Type B pancreatic cell (in vitro differentiated cells): ENCODE measurements around the gene KRTAP4-1. TPM values are rescaled to one million over a fixed set of nuclear protein-coding genes. Genes with fewer than 3 reads are reported as not detected.

ENCODE experiments used
- DNase-seq: peaks from one replicate; pipeline ENCODE4 v3.0.0; 2021; ENCODE audit warnings: mixed read lengths; ENCODE audit not compliant: unreplicated experiment; ENCODE audit errors: extremely low spot score
- H3K27ac Mint-ChIP-seq: 2 replicates; pipeline ENCODE4 v1.8.0; 2021; ENCODE audit warnings: mild to moderate bottlenecking, mixed read lengths
- H3K27me3 Mint-ChIP-seq: 2 replicates; pipeline ENCODE4 v1.8.0; 2021; ENCODE audit warnings: mixed read lengths
- H3K36me3 Mint-ChIP-seq: 2 replicates; pipeline ENCODE4 v1.8.0; 2021; ENCODE audit warnings: mixed read lengths
- H3K4me1 Mint-ChIP-seq: one replicate; pipeline ENCODE4 v1.8.0; 2021; ENCODE audit warnings: mixed read lengths; ENCODE audit not compliant: unreplicated experiment
- H3K4me3 Mint-ChIP-seq: 2 replicates; pipeline ENCODE4 v1.8.0; 2021; ENCODE audit warnings: mild to moderate bottlenecking, mixed read lengths
- H3K9me3 Mint-ChIP-seq: 2 replicates; pipeline ENCODE4 v1.8.0; 2021; ENCODE audit warnings: mixed read lengths
- CTCF ChIP-seq: fragments of 200-600 bp; sonication (generic); conservative IDR thresholded peaks from 2 replicates; pipeline ENCODE4 v1.5.0; 2021; ENCODE audit warnings: antibody characterized with exemption, mild to moderate bottlenecking
- total RNA-seq: library from RNA; stranded (reverse); gene quantifications from 2 replicates; pipeline ENCODE4 v1.2.1, GENCODE V29; 2021; ENCODE audit warnings: low replicate concordance

KRTAP4-1 gene
- total RNA-seq, 1 donor from 2014 or later: not detected

GRCh38 chr17:41178341-41178740, 6.4 kb downstream of the KRTAP4-1 start:
- Mint-ChIP-seq H3K36me3 (no peaks in the 10 kb centered on the region), H3K27me3 (peaks cover 6% of the 10 kb centered on the region), H3K4me1 (no peaks in the 10 kb centered on the region), H3K4me3 (no peak overlapping the region), H3K27ac (no peak overlapping the region), H3K9me3 (no peaks in the 10 kb centered on the region)
- DNase-seq: no peak
- no peak for TF ChIP-seq CTCF

- no peaks in the 10 kb centered on the region for H3K4me1 Mint-ChIP-seq
- no peak within 1 kb of the TSS for H3K4me3 Mint-ChIP-seq
- no peak within 1 kb of the TSS for H3K27ac Mint-ChIP-seq
- TF ChIP-seq CTCF: no peak
- H3K27me3 Mint-ChIP-seq: peaks cover 6% of the 10 kb centered on the region
- no peaks in the 10 kb centered on the region for H3K36me3 Mint-ChIP-seq
- no peak for DNase-seq
- H3K9me3 Mint-ChIP-seq: no peaks in the 10 kb centered on the region
These were observed 6.9 kb downstream of the KRTAP4-1 start, which contains the start of gene KRTAP4-2 for GRCh38 chr17:41177727-41178271. KRTAP4-2 (minus strand) TSS chr17:41178221; CDS start chr17:41178164, 57 bp downstream.

GRCh38 chr17:41176744-41177387, 7.8 kb downstream of the KRTAP4-1 start:
- no peak for TF ChIP-seq CTCF
- DNase-seq: no peak
- Mint-ChIP-seq H3K27ac (no peak overlapping the region), H3K4me3 (no peak overlapping the region), H3K9me3 (no peaks in the 10 kb centered on the region), H3K27me3 (peaks cover 6% of the 10 kb centered on the region), H3K36me3 (no peaks in the 10 kb centered on the region), H3K4me1 (no peaks in the 10 kb centered on the region)

GRCh38 chr17:41171886-41172285, 12.8 kb downstream of the KRTAP4-1 start:
- Mint-ChIP-seq H3K9me3 (no peaks in the 10 kb centered on the region), H3K36me3 (no peaks in the 10 kb centered on the region), H3K27ac (no peak overlapping the region), H3K27me3 (peaks cover 3% of the 10 kb centered on the region), H3K4me3 (no peak overlapping the region), H3K4me1 (no peaks in the 10 kb centered on the region)
- no peak for DNase-seq
- no peak for TF ChIP-seq CTCF

GRCh38 chr17:41168121-41168520, 16.6 kb downstream of the KRTAP4-1 start, which contains the start of gene KRTAP4-3:
KRTAP4-3 (minus strand) TSS chr17:41168221; CDS start chr17:41168172, 49 bp downstream.
- no peaks in the 10 kb centered on the region for H3K36me3 Mint-ChIP-seq
- H3K27me3 Mint-ChIP-seq: peaks cover 3% of the 10 kb centered on the region
- TF ChIP-seq CTCF: no peak
- H3K4me3 Mint-ChIP-seq: no peak within 1 kb of the TSS
- H3K27ac Mint-ChIP-seq: no peak within 1 kb of the TSS
- H3K4me1 Mint-ChIP-seq: no peaks in the 10 kb centered on the region
- no peaks in the 10 kb centered on the region for H3K9me3 Mint-ChIP-seq
- no peak for DNase-seq
